Astrocyte (in vitro differentiated cells and primary cell): ENCODE data around the gene TPD52L2.

ENCODE experiments used
- CTCF ChIP-seq: IDR thresholded peaks from 2 replicates; pipeline ENCODE4 v1.5.1; 2011; ENCODE audit warnings: low read depth, mild to moderate bottlenecking, inconsistent platforms, low read length, moderate library complexity; ENCODE audit not compliant: insufficient read depth
- EZH2 ChIP-seq: IDR thresholded peaks from 2 replicates; pipeline ENCODE4 v1.6.1; 2012; ENCODE audit warnings: mild to moderate bottlenecking, low read length, inconsistent platforms; ENCODE audit not compliant: insufficient read depth

GRCh38 chr20:63915471-63915870, 50.4 kb downstream of the TPD52L2 start:
- TF ChIP-seq CTCF (no peak), EZH2 (no peak)
